HG03064 (cell line): ENCODE results near the gene MCTP1.
"Not testable (repeated sequence)": the region's sequence is repeated elsewhere in the genome, so short reads cannot be mapped to it uniquely, and the experiment has no call there.

ENCODE experiments used
- ATAC-seq: cut with Tn5 transposase; IDR thresholded peaks from one replicate; pipeline ENCODE4 v1.9.1; 2021; ENCODE audit warnings: low read depth; ENCODE audit not compliant: unreplicated experiment

Gene MCTP1

GRCh38 chr5:94992325-94992724 lies 292.6 kb downstream of the MCTP1 start:
- no peak for ATAC-seq

DNA sequence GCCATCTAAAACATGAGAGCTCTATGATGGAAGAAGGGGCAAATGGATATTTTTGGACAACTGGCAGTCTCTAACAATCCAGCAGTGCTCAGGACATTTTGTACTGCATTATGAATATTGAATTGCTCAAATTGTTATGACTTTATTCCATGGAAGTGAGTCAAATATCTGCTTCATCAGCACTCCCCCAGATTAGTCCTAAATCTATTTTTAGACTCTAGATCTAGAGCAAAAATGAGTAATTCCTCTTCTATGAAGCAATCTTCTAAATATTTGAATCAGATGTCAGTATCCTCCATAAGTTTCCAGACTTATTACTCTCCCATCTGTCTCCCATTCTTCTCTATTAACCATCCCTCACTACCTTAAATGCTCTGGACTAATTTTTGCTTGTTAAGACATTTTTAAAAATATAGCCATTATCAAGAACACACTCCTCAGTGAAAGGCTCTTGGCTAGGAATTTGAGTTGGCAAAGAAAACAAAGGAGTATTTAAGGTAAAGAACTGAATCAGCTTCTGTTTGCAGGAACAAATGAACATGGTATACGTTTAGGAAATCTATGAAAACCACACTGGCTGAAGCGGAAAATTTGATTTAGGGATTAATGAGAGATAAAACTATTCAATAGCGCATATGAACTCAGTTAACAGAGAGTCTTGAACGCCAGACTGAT lies 300.9 kb downstream of the MCTP1 start:
- no peak for ATAC-seq

- no peak for ATAC-seq
These were observed 307.5 kb downstream of the MCTP1 start for GRCh38 chr5:94977437-94977836.

- no peak for ATAC-seq
These were observed 308.0 kb downstream of the MCTP1 start for GRCh38 chr5:94976853-94977252.

DNA sequence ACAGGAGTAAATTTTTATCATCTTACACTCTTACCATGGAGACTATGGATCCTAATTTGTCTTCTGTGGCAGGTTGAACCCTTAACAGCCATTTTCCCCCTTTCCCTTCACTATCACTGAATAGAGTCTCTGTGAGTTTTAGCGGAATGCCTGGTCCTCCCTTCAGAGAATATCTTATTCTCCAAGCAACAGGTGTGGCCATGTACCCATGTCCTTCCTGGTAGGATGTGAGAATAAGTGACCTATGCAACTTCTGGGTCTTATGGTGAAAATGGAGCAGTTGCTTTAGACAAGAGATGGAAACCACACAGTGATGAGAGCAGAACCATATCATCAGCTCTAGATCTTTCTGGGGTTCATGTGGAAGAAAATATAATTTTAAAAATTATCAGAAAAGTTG lies 312.6 kb downstream of the MCTP1 start:
- no peak for ATAC-seq

DNA sequence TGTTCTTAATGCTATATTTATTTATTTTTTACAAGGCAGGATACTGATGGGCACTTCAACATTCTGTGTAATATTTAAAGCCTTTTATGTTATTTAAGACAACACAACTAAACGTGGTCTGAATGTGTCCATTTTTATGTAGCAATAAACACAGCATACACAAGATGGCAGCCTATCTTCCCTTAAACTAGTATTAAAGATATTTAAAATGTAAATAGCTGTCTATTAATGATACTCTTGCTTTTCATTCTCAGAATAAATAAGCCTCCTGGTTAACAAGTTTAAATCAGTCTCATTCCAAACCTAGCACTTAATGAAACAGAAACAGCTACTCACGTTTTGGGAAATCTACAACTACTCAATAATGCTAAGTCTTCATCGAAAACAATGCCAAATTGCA lies 315.7 kb downstream of the MCTP1 start:
- no peak for ATAC-seq

DNA sequence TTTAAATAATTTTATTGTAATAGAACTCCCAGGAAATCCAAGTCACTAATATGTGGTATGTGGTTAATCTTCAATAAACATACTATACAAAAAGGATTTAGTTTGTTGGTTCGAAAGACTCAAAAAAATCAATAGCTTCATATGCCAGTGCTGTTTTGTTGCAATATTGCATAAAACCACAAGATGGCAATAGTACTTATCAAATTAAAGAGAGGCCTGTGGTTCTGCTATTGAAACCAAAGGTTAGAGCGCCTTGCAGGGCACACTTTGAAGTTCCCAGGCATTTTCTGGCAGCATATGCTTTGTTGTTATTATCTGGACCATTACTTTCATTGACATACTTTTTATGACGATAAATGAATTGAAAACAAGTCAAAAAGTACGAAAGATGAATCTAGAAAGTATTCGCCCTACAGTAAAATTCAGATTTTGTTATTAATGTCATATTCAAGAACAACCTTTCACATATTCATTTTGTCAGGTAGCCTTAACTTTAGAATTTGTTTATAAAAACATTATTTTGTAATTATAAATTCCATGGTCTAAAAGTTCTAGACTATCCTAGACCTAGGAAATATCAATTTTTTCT lies 316.3 kb downstream of the MCTP1 start:
- peak; percentile 66 for ATAC-seq

GRCh38 chr5:94967525-94967924 lies 317.4 kb downstream of the MCTP1 start:
- ATAC-seq: no peak

DNA sequence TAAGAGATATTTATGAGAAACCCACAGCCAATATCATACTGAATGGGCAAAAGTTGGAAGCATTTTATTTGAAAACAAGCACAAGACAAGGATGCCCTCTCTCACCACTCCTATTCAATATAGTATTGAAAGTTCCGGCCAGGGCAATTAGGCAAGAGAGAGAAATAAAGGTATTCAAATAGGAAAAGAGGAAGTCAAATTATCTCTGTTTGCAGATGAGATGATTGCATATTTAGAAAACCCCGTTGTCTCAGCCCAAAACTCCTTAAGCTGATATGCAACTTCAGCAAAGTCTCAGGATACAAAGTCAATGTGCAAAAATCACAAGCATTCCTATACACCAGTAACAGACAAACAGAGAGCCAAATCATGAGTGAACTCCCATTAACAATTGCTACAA lies 325.6 kb downstream of the MCTP1 start:
- not testable (repeated sequence) for ATAC-seq

- no peak for ATAC-seq
These were observed 339.2 kb downstream of the MCTP1 start for GRCh38 chr5:94945656-94946055.

- no peak for ATAC-seq
These were observed 340.7 kb downstream of the MCTP1 start for GRCh38 chr5:94944160-94944559.

DNA sequence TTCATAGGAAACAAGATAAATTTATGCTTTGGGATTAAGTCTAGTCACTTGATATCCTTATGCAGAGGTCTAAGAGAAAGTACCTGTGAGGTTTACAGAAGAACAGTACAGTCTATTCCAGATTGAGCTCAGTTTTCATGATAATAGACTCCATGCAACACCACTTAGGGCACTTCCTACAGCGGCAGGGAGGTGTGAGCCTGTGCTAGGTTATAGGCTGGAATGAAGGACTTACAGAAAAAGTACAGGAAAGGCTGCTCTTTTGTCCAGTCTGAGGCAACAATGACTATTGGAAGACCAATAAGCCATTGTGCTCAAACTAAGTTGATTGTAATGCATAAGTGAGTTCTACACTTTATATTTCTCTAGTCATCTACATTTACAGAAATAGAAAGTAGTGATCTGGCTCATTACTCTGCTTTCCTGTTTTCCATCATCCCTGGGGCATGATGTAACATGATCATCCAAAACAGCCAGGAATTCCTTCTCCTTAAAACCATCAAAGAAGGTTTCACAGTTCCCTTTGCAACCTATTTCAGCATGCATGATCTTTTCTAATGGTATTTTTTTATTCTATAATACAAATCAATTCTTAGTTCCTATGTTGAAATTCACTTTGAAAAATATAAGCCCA lies 343.7 kb downstream of the MCTP1 start:
- ATAC-seq: no peak

GRCh38 chr5:94932259-94932658 lies 352.6 kb downstream of the MCTP1 start:
- no peak for ATAC-seq

DNA sequence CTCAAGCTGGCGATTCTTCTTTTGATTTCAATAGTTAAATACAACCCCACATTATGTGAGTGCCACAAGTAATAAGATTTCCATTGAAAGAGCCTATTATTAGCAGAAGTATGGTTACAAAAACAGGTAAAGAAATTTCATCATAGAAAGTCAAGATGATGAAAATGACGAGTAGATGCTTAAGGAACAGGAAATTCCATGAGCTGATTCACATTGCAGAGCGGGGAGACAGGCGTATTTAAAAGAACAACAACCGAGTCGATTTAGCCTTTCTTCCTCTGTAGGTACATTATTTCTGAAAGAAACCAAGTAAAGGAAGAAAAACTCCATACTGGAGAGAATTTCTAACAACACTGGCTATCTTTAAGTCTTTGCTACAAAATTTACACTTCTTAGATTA lies 356.0 kb downstream of the MCTP1 start:
- ATAC-seq: no peak

DNA sequence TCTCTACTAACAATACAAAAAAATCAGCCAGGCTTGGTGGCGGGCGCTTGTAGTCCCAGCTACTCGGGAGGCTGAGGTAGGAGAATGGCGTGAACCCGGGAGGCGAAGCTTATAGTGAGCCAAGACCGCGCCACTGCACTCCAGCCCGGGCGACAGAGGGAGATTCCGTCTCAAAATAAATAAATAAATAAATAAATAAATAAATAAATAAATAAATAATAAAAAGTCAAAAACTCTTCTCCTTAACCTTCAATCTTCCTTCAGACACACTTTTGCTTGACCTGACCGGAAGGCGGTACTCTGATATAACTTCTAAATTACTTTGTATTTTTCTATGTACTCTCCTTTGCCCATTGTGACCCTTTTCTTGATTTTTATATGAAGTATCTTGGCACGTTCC lies 364.3 kb downstream of the MCTP1 start:
- ATAC-seq: no peak

GRCh38 chr5:94916619-94917018 lies 368.3 kb downstream of the MCTP1 start:
- no peak for ATAC-seq

GRCh38 chr5:94911276-94911675 lies 373.6 kb downstream of the MCTP1 start:
- ATAC-seq: no peak

DNA sequence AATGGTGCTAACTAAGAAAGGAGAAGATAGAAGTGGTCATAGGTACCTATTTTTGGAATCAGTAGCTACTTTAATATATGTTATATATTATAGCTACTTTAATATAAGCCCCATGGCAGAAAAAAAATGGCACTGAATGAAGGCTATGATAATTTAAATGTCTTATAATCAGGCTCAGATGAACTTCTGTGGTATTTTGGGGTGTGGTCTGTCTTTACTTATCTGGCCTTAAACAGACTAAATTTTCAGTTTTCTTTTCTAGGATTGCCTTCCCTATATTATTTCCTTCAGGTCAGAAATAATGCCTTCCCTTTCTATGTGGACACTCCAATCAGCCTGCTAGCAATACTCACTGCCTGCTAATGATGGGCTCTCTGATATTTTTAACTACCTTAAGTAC lies 374.2 kb downstream of the MCTP1 start:
- no peak for ATAC-seq

- ATAC-seq: no peak
These were observed 375.9 kb downstream of the MCTP1 start for GRCh38 chr5:94908889-94909480.

DNA sequence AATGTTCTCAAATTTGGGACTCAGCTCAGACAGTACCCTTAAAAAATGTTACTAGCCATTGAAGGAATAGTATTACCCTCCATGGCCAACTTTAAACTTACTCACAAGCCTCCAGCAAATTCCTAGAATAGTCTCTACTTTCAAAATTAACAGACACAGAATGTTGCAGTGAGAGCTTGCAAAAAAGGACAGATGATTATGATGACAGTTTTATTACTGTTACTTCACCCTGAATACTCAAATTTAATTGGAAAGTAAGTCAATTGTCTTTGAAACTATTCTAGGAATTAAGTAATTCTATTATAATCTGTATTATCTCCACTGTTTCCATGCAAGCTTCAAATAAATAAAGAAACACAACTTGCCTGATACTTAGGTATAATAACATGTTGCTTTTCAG lies 378.1 kb downstream of the MCTP1 start:
- no peak for ATAC-seq

DNA sequence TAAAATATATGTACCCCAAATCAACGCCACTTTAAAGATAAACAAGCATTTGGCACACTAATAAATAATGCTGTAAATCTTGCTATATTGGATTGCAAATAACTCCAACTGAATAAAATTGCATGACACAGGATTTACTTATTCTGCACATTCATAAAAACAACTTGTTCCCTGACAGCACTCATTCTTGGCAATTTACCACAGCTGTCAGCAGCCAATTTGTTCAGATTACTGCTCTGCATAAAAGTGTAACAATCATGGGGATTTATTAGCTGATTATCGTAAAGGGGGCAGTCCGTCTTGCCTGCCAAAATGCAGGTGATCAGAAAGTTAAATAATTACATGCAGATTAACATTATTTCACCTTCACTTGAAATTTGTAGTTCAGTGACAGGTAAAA lies 381.2 kb downstream of the MCTP1 start:
- no peak for ATAC-seq
